Measurements from ENCODE around the gene TSHZ2. TPM values are rescaled to one million over a fixed set of nuclear protein-coding genes. Genes with fewer than 3 reads are reported as not detected.

TSHZ2 gene
- total RNA-seq, 1 experiment from 2014 or later = 2.3 TPM

- Mint-ChIP-seq H3K27me3 (ENCODE audit: insufficient read depth, unreplicated experiment) (no peaks in the 10 kb centered on the region), H3K27ac (ENCODE audit: low read depth, unreplicated experiment) (no peak overlapping the region), H3K4me3 (ENCODE audit: unreplicated experiment) (no peak overlapping the region), H3K9me3 (ENCODE audit: unreplicated experiment) (no peaks in the 10 kb centered on the region), H3K4me1 (ENCODE audit: insufficient read depth, unreplicated experiment) (peaks cover 4% of the 10 kb centered on the region), H3K36me3 (ENCODE audit: insufficient read depth, unreplicated experiment) (no peaks in the 10 kb centered on the region)
- POLR2A ChIA-PET = no interaction called here
- intact Hi-C loops (cut with micrococcal nuclease) = no loop called here
- DNase-seq (ENCODE audit: unreplicated experiment) = no peak
- no peak for TF ChIP-seq CTCF (IDR thresholded peaks at IDR 0.05; ENCODE audit: unreplicated experiment)
- CTCF ChIA-PET = no interaction called here
- BruUV-seq (replicated peaks) = no TSS peak
These were observed 152.0 kb downstream of the TSHZ2 start for GRCh38 chr20:53124075-53124551.

- no peak for DNase-seq (ENCODE audit: unreplicated experiment)
- H3K27me3 Mint-ChIP-seq (ENCODE audit: insufficient read depth, unreplicated experiment) = no peaks in the 10 kb centered on the region
- H3K36me3 Mint-ChIP-seq (ENCODE audit: insufficient read depth, unreplicated experiment) = no peaks in the 10 kb centered on the region
- ChIA-PET POLR2A (no interaction called here), CTCF (no interaction called here)
- intact Hi-C loops (cut with micrococcal nuclease) = no loop called here
- H3K9me3 Mint-ChIP-seq (ENCODE audit: unreplicated experiment) = no peaks in the 10 kb centered on the region
- H3K27ac Mint-ChIP-seq (ENCODE audit: low read depth, unreplicated experiment) = no peak overlapping the region
- no peak overlapping the region for H3K4me3 Mint-ChIP-seq (ENCODE audit: unreplicated experiment)
- no peak for TF ChIP-seq CTCF (IDR thresholded peaks at IDR 0.05; ENCODE audit: unreplicated experiment)
- BruUV-seq (replicated peaks) = no TSS peak
- H3K4me1 Mint-ChIP-seq (ENCODE audit: insufficient read depth, unreplicated experiment) = peaks cover 4% of the 10 kb centered on the region
These were observed 152.6 kb downstream of the TSHZ2 start for GRCh38 chr20:53124803-53125202.

GRCh38 chr20:53126185-53126584, 154.0 kb downstream of the TSHZ2 start:
- Mint-ChIP-seq H3K36me3 (ENCODE audit: insufficient read depth, unreplicated experiment) (no peaks in the 10 kb centered on the region), H3K4me3 (ENCODE audit: unreplicated experiment) (no peak overlapping the region), H3K27ac (ENCODE audit: low read depth, unreplicated experiment) (no peak overlapping the region), H3K4me1 (ENCODE audit: insufficient read depth, unreplicated experiment) (peaks cover 4% of the 10 kb centered on the region), H3K9me3 (ENCODE audit: unreplicated experiment) (no peaks in the 10 kb centered on the region), H3K27me3 (ENCODE audit: insufficient read depth, unreplicated experiment) (no peaks in the 10 kb centered on the region)
- ChIA-PET CTCF (interaction anchor here (0.5 to 0.9 kb wide), 6 partner anchors 7 to 378 kb away, joined by 3 read pairs; no protein-coding TSS in a partner anchor), POLR2A (interaction anchor here (1.3 kb wide), 1 partner anchor 44 kb away, joined by 3 read pairs; no protein-coding TSS in a partner anchor)
- DNase-seq (ENCODE audit: unreplicated experiment) = peak; percentile 51
- intact Hi-C loops (cut with micrococcal nuclease) = no loop called here
- TF ChIP-seq CTCF (IDR thresholded peaks at IDR 0.05; ENCODE audit: unreplicated experiment) = no peak
- no TSS peak for BruUV-seq (replicated peaks)

GRCh38 chr20:53127027-53127426, 154.9 kb downstream of the TSHZ2 start:
- Mint-ChIP-seq H3K36me3 (ENCODE audit: insufficient read depth, unreplicated experiment) (no peaks in the 10 kb centered on the region), H3K27me3 (ENCODE audit: insufficient read depth, unreplicated experiment) (no peaks in the 10 kb centered on the region), H3K4me3 (ENCODE audit: unreplicated experiment) (no peak overlapping the region), H3K4me1 (ENCODE audit: insufficient read depth, unreplicated experiment) (peaks cover 4% of the 10 kb centered on the region), H3K27ac (ENCODE audit: low read depth, unreplicated experiment) (no peak overlapping the region), H3K9me3 (ENCODE audit: unreplicated experiment) (no peaks in the 10 kb centered on the region)
- POLR2A ChIA-PET = no interaction called here
- TF ChIP-seq CTCF (IDR thresholded peaks at IDR 0.05; ENCODE audit: unreplicated experiment) = no peak
- DNase-seq (ENCODE audit: unreplicated experiment) = no peak
- BruUV-seq (replicated peaks) = no TSS peak
- CTCF ChIA-PET = interaction anchor here (0.6 to 0.9 kb wide), 2 partner anchors 14 to 721 kb away, joined by 3 read pairs; no protein-coding TSS in a partner anchor
- intact Hi-C loops (cut with micrococcal nuclease) = no loop called here
